ENCODE results near the gene PAMR1.

PAMR1 gene

DNA sequence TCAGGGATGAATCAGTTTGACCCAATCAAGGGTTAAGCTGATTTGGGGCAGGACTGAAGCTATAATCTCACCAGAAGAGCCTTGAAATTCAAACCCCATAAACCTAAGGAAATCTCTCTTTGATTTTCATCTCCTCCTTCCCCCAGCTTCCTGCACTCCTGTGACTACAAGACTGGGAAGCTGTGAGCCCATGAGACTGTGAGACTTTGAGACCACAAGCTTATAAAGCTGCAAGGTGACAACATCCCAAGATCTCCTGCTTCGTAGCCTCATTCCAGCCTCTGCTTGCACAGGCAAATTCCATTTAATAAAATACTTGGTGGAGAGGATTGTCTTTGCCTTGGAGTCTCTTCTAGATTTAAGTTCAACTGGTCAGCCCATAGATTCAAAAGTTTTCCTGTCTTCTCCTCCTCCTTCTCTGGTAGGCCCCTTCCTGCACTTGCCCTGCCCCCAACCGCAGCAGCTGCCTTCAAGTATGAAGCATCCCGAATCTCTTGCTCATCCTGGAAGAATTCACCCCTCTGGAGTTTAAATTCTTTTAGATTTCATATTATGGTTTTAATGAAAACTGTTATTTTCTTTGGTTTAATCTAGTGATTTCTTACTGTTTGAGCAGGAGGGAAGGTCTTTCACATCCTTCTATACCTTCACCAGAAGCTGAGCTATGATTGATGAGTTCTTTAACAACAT lies 42.1 kb downstream of the PAMR1 start:
- ATAC-seq (replicated peaks) (no peak), DNase-seq (no peak)
- Mint-ChIP-seq H3K27ac (no peak overlapping the region), H3K27me3 (peaks cover 77 to 78% of the 10 kb centered on the region in 2 donors), H3K36me3 (ENCODE audit: insufficient read depth) (no peaks in the 10 kb centered on the region), H3K9me3 (peaks cover 0 to 2% of the 10 kb centered on the region in 2 donors), H3K4me1 (ENCODE audit: low read depth in 2 of 2) (peaks cover 0 to 2% of the 10 kb centered on the region in 2 donors), H3K4me3 (no peak overlapping the region)

DNA sequence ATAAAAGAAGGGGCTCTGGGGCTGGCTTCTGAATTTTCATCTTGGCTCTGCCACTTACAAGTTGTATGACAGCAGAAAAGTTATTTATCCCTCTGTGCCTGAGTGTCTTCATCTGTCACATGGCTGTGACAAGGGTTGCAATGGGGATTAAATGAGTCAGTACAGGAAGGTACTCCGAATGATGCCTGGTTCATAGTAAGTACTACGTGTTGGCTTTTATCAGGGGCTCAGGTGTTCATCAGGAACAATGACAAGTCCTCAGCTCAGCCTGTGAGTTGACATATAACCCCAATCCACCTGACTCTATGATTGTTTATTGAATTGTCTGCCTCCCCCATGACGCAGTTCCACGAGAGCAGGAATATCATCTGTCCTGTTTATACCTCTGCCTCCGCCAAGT lies 45.7 kb downstream of the PAMR1 start:
- no peak for ATAC-seq (replicated peaks)
- Mint-ChIP-seq H3K27me3 (peaks cover 77 to 84% of the 10 kb centered on the region in 2 donors), H3K4me1 (ENCODE audit: low read depth in 2 of 2) (peaks cover 0 to 2% of the 10 kb centered on the region in 2 donors), H3K4me3 (no peak overlapping the region), H3K27ac (no peak overlapping the region), H3K36me3 (ENCODE audit: insufficient read depth) (no peaks in the 10 kb centered on the region), H3K9me3 (peaks cover 0 to 2% of the 10 kb centered on the region in 2 donors)
- DNase-seq = no peak

DNA sequence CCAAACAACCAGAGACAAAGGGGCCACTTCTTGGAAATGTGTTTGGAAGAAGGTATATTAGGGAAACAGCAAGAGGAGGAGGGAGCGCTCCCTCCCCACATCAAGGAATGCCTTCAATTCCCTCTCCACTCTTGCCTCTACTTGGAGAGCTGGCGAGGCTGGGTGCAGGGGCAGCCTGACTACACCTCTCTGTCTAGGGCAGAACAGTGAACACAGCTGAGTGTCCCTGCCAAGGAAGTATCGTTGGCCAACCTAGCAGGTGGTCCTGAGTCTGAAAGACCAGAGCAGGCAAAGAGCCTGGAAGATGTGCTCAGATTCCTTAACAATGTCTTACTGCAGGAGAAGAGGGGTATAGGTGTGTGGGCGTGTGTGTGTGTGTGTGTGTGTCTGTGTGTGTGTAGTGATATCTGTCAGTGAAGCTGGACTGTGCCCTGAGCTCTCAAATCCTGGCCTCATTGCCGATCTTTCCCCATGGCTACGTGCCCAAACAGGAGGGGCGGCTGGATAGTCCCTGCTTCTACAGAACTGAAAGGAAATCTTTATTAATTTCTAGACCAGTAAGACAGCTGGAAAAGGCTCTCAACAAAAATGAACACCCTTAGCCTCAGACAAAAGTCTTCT lies 46.8 kb downstream of the PAMR1 start:
- no peak for ATAC-seq (replicated peaks)
- Mint-ChIP-seq H3K27ac (no peak overlapping the region), H3K36me3 (ENCODE audit: insufficient read depth) (no peaks in the 10 kb centered on the region), H3K4me3 (no peak overlapping the region), H3K9me3 (peaks cover 0 to 2% of the 10 kb centered on the region in 2 donors), H3K27me3 (peaks cover 70 to 73% of the 10 kb centered on the region in 2 donors), H3K4me1 (ENCODE audit: low read depth in 2 of 2) (peaks cover 0 to 2% of the 10 kb centered on the region in 2 donors)
- DNase-seq = no peak

DNA sequence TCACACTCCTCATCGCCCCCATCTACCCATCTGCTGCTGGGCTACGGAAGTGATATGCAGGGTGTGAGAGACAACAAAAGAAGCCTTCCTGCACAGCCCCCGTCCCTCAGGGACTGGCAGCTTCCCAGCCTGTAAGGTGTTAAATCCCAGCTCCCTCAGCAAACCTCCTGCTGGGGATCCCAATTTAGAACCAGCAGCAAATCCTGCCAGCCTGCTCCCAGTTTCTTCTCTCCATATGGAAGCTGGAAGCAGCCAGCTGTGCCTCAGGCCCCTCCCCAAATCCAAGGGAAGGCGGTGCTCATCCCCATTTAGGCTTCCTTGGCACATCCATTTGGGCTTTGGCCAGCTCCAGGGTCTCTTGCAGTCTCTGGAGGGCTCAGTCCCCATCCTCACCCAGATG lies 47.5 kb downstream of the PAMR1 start:
- Mint-ChIP-seq H3K9me3 (peaks cover 0 to 2% of the 10 kb centered on the region in 2 donors), H3K27ac (no peak overlapping the region), H3K27me3 (peaks cover 64 to 71% of the 10 kb centered on the region in 2 donors), H3K4me1 (ENCODE audit: low read depth in 2 of 2) (peaks cover 0 to 2% of the 10 kb centered on the region in 2 donors), H3K4me3 (no peak overlapping the region), H3K36me3 (ENCODE audit: insufficient read depth) (no peaks in the 10 kb centered on the region)
- ATAC-seq (replicated peaks) (no peak), DNase-seq (no peak)

DNA sequence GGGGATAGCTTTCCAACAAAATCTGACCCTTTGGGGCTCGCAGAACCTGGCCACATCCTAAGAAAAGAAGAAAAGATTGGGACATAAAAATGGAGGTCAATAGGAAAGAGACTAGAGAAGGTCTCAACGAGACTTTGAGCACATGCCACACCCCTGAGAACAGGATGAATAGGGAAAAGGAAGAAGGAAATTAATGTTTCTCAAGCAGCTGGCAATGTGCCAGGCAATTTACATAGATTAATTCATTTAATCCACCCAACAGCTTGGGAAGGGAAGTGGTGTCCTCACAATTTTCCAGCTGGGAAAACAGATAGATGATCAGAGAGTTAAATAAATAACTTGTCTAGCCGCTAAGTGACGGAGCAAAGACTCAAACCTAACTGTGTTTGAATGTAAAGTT lies 50.7 kb downstream of the PAMR1 start:
- H3K9me3 Mint-ChIP-seq = no peaks in the 10 kb centered on the region
- H3K27ac Mint-ChIP-seq = no peak overlapping the region
- DNase-seq (no peak), ATAC-seq (replicated peaks) (no peak)
- H3K27me3 Mint-ChIP-seq = peaks cover 63 to 69% of the 10 kb centered on the region in 2 donors
- peaks cover 0 to 2% of the 10 kb centered on the region in 2 donors for H3K4me1 Mint-ChIP-seq (ENCODE audit: low read depth in 2 of 2)
- H3K36me3 Mint-ChIP-seq (ENCODE audit: insufficient read depth) = no peaks in the 10 kb centered on the region
- no peak overlapping the region for H3K4me3 Mint-ChIP-seq

DNA sequence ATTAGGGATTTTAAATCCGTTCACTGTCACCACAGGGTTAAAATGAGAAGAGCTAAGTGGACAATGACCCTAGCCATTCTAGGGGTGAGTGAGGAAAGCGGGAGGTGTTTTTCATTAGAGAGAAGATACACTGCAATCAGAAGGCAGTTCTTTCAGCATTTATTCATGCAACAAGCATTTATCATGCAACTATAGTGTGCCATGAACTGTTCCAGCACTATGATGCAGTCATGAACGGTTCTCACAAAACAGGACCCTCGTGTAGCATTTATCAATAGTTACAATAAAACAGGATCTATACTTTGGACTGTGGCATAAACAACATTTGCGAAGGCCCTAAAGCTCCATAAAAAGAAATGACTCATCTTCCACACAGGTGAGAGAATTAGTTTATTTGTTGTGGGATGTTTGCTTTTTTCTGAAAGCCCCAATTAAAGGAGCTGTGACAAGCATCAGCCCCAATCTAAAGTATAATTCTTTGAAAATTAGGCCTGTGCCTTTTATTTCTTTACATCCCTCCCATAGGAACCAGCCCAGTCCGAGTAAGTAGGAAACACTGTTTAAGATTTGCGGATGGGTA lies 51.5 kb downstream of the PAMR1 start:
- ATAC-seq (replicated peaks) = no peak
- no peaks in the 10 kb centered on the region for H3K9me3 Mint-ChIP-seq
- H3K36me3 Mint-ChIP-seq (ENCODE audit: insufficient read depth) = no peaks in the 10 kb centered on the region
- H3K4me1 Mint-ChIP-seq (ENCODE audit: low read depth in 2 of 2) = peaks cover 0 to 2% of the 10 kb centered on the region in 2 donors
- H3K27me3 Mint-ChIP-seq = peaks cover 61% of the 10 kb centered on the region in 2 donors
- H3K4me3 Mint-ChIP-seq = no peak overlapping the region
- DNase-seq = no peak
- H3K27ac Mint-ChIP-seq = no peak overlapping the region

DNA sequence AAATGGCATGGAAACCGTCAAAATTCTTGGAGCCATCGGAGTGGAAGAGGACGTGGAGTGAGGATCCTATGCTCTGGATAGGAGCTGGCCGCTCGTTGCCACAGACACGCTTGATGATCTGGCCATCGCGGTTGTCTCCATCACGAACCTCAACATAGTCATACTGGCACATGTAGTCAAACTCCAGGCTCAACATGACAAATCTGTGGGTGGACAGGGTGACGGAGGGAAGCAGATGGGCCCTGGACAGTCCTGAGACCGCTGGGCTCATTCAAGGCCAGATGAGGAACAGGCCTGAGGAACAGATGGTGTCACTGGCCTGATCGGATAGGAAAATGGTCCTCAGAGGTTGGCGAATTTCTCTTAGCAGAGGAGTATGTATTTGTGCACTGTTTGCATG lies 54.8 kb downstream of the PAMR1 start:
- Mint-ChIP-seq H3K4me3 (no peak overlapping the region), H3K27me3 (peaks cover 57 to 58% of the 10 kb centered on the region in 2 donors), H3K27ac (no peak overlapping the region), H3K4me1 (ENCODE audit: low read depth in 2 of 2) (no peaks in the 10 kb centered on the region), H3K36me3 (ENCODE audit: insufficient read depth) (no peaks in the 10 kb centered on the region), H3K9me3 (no peaks in the 10 kb centered on the region)
- ATAC-seq (replicated peaks) (no peak), DNase-seq (no peak)

DNA sequence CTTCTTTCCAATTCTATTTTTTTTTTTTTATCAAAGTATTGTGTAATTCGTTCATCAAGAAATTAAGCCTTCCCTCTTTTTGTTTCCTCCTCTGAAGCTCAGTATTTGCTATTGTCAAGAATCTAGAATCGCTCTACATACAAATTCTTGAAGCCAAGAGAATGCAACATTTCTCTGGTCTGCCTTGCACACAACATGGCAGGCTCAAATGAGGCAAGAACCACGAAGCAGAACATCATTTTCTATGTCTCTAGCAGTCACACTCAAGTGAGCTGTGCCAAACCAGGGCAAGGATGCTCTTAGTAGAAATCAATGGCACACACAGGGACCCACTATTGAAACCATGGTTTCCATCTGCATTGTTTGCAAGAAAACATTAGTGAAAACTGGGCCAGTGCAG lies 59.4 kb downstream of the PAMR1 start:
- DNase-seq = no peak
- no peaks in the 10 kb centered on the region for H3K4me1 Mint-ChIP-seq (ENCODE audit: low read depth in 2 of 2)
- H3K27ac Mint-ChIP-seq = no peak overlapping the region
- H3K36me3 Mint-ChIP-seq (ENCODE audit: insufficient read depth) = no peaks in the 10 kb centered on the region
- no peak for ATAC-seq (replicated peaks)
- peaks cover 72 to 76% of the 10 kb centered on the region in 2 donors for H3K27me3 Mint-ChIP-seq
- H3K9me3 Mint-ChIP-seq = no peaks in the 10 kb centered on the region
- no peak overlapping the region for H3K4me3 Mint-ChIP-seq

DNA sequence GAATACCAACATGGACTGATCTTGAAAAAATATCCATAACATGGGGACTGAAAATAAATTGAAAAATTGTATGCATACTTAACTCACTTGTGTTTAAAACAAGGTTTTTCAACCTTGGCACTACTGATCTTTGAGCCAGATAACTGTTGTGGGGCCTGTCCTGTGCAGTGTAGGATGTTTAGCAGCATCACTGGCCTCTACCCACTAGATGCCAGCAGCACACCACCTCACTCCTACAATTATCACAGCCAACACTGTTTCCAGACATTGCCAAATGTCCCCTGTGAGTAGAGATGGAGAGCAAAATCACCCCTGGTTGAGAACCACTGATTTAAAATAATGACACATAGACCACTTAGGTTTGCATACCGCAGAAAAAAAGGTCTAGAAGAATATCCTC lies 61.1 kb downstream of the PAMR1 start:
- Mint-ChIP-seq H3K9me3 (no peaks in the 10 kb centered on the region), H3K4me3 (no peak overlapping the region), H3K4me1 (ENCODE audit: low read depth in 2 of 2) (no peaks in the 10 kb centered on the region), H3K27ac (no peak overlapping the region), H3K36me3 (ENCODE audit: insufficient read depth) (no peaks in the 10 kb centered on the region), H3K27me3 (peaks cover 64 to 75% of the 10 kb centered on the region in 2 donors)
- ATAC-seq (replicated peaks) = no peak
- DNase-seq = no peak

DNA sequence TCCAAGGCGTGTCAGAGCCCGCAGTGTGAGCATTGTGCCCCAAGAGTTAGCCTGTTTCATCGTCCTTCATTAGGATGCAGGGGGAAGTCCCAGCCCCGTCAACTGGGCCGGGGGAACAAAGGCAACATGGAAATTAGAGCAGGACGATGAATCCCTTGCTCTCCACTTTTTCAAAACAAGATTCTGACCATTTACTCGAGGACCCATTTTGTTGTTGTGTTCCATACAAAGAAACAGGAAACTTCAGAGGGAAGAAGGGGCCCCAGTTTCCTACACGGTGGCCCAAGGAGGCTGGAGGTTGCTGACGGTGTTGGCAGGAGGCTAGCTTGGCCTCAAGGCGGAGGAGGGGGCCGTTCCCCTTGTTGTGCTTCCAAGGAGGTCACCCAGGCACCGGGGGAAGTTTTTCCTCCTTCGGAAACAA lies 62.1 kb downstream of the PAMR1 start:
- no peaks in the 10 kb centered on the region for H3K9me3 Mint-ChIP-seq
- H3K27ac Mint-ChIP-seq = no peak overlapping the region
- ATAC-seq (replicated peaks) = no peak
- DNase-seq = no peak
- H3K36me3 Mint-ChIP-seq (ENCODE audit: insufficient read depth) = no peaks in the 10 kb centered on the region
- H3K4me3 Mint-ChIP-seq = no peak overlapping the region
- H3K4me1 Mint-ChIP-seq (ENCODE audit: low read depth in 2 of 2) = no peaks in the 10 kb centered on the region
- H3K27me3 Mint-ChIP-seq = peaks cover 64 to 84% of the 10 kb centered on the region in 2 donors

DNA sequence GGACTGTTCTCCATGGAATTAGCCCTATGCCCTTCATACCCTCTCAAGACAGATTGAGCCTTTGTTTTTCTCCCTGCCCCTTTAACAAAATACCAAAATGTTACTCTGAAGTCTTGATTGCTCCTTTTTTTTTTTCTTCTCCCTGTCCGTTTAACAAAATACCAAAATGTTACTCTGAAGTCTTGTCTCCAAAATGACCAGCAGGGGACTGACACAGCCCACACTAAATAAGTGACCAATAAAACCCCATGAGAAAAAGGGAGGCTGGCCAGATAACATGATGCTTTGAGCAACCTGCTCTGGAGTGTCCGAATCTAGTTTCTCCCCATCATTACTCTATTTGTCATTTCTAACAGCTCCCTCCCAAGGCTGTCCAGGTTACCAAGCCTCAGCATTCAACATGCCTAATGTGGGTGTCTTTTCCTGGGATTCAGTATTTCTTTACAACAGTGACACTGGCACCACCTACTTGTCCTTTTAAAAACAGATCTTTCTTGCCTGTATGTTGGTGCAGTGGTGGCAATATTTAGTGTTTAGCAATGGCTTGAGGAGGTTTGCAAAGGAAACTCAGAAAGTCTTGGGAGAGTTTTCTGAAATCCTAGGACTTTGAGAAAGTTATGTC lies 63.4 kb downstream of the PAMR1 start:
- H3K36me3 Mint-ChIP-seq (ENCODE audit: insufficient read depth) = no peaks in the 10 kb centered on the region
- H3K4me1 Mint-ChIP-seq (ENCODE audit: low read depth in 2 of 2) = no peaks in the 10 kb centered on the region
- DNase-seq = no peak
- H3K27ac Mint-ChIP-seq = no peak overlapping the region
- no peak for ATAC-seq (replicated peaks)
- H3K27me3 Mint-ChIP-seq = peaks cover 51 to 79% of the 10 kb centered on the region in 2 donors
- H3K9me3 Mint-ChIP-seq = no peaks in the 10 kb centered on the region
- no peak overlapping the region for H3K4me3 Mint-ChIP-seq

DNA sequence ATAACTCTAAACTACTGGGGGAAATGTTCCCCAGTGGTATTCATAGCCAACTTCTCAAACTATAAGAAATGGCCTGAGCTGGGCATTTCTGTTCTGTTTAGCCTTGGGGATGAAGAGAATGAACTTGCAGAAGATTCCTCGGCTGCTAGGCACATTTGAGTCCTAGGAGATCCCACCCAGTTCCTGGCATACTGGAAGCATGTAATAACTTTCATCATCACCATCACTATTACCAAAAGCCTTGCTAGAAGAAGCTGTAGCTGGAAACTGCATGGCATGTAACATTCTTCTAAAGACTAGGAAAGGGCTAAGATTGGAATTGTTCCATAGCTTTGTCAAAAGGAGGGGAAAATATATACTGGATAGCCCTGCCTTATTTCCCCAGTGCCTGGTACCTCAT lies 65.9 kb downstream of the PAMR1 start:
- peaks cover 57 to 84% of the 10 kb centered on the region in 2 donors for H3K27me3 Mint-ChIP-seq
- DNase-seq = no peak
- H3K36me3 Mint-ChIP-seq (ENCODE audit: insufficient read depth) = no peaks in the 10 kb centered on the region
- H3K9me3 Mint-ChIP-seq = no peaks in the 10 kb centered on the region
- H3K4me3 Mint-ChIP-seq = no peak overlapping the region
- no peak for ATAC-seq (replicated peaks)
- H3K4me1 Mint-ChIP-seq (ENCODE audit: low read depth in 2 of 2) = no peaks in the 10 kb centered on the region
- no peak overlapping the region for H3K27ac Mint-ChIP-seq

DNA sequence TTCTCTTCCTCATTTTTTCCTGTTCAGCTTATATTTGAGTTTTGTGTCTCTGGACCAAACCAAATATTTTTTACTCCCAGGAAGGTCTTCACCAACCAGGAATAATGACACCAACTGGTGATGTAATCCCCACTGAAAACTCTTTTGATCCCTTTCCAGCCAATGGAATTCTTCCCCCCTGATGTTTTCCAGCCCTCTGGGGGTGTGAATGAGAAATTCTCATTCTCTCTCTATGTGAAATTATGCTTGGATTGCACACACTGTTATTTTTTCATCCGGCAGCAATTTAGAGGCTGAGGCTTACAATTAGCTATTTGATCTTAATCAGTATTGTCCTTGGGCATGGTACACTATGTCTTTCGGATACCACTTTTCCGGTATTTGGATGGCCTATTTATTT lies 66.6 kb downstream of the PAMR1 start:
- H3K27me3 Mint-ChIP-seq = peaks cover 56 to 82% of the 10 kb centered on the region in 2 donors
- DNase-seq = no peak
- no peaks in the 10 kb centered on the region for H3K9me3 Mint-ChIP-seq

DNA sequence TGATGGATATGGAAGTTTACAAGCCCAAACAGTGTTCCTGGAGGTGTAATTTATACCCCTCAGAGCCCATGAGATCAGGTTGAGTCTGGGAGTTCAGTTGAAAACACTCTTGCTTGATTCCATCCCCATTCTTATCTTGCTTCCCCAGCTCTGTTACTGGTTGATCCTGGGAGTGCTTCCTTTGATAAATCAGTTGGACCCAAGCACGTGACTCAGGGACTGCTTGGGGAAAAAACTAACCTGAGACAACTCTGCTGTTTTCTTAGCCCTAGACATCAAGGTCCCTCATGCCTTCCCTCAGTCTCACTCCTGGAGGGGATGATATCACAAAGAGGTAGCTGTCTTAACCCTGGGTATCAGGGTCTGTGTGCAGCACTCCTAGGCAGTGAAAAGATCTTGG lies 71.1 kb downstream of the PAMR1 start:
- Mint-ChIP-seq H3K27me3 (peaks cover 56 to 66% of the 10 kb centered on the region in 2 donors), H3K9me3 (no peaks in the 10 kb centered on the region), H3K4me3 (no peak overlapping the region)

More for the DNA sequence above, 66.6 kb downstream of the PAMR1 start:
- no peaks in the 10 kb centered on the region for H3K4me1 Mint-ChIP-seq (ENCODE audit: low read depth in 2 of 2)
- ATAC-seq (replicated peaks) = no peak
- H3K27ac Mint-ChIP-seq = no peak overlapping the region
- H3K4me3 Mint-ChIP-seq = no peak overlapping the region
- H3K36me3 Mint-ChIP-seq (ENCODE audit: insufficient read depth) = no peaks in the 10 kb centered on the region

More for the DNA sequence above, 71.1 kb downstream of the PAMR1 start:
- no peak for DNase-seq
- Mint-ChIP-seq H3K4me1 (ENCODE audit: low read depth in 2 of 2) (no peaks in the 10 kb centered on the region), H3K27ac (no peak overlapping the region), H3K36me3 (ENCODE audit: insufficient read depth) (no peaks in the 10 kb centered on the region)
- no peak for ATAC-seq (replicated peaks)
